K562 (cell line): ENCODE data around the gene GPR37L1. TPM values are rescaled to one million over a fixed set of nuclear protein-coding genes. Genes with fewer than 3 reads are reported as not detected.

Experiments used
- BRD4 ChIP-seq: fragments of 200-600 bp; sonication (generic); IDR thresholded peaks from 2 replicates; pipeline ENCODE4 v1.6.1; 2017; ENCODE audit warnings: inconsistent platforms
- BRD9 ChIP-seq: fragments of 450-650 bp; IDR thresholded peaks from 2 replicates; pipeline ENCODE4 v1.6.1; 2018; ENCODE audit warnings: low read depth; ENCODE audit not compliant: partially characterized antibody
- CHD2 ChIP-seq: IDR thresholded peaks from 2 replicates; pipeline ENCODE4 v1.6.1; 2011; ENCODE audit warnings: low read depth, low read length
- CSDE1 ChIP-seq, 2 experiments: fragments of 450-650 bp; IDR thresholded peaks; 2 replicates each; pipeline ENCODE4 v1.6.1; 2016; ENCODE audit warnings: mild to moderate bottlenecking in 1 of 2
- HOXB6 ChIP-seq: fragments of 250-450 bp; sonication (Bioruptor Pico); IDR thresholded peaks from 2 replicates; pipeline ENCODE4 v1.5.1; 2022; ENCODE audit warnings: mild to moderate bottlenecking, borderline replicate concordance
- NCOA4 ChIP-seq: fragments of 450-650 bp; IDR thresholded peaks from 2 replicates; pipeline ENCODE4 v1.6.1; 2018; ENCODE audit warnings: mild to moderate bottlenecking; ENCODE audit not compliant: partially characterized antibody
- PBX2 ChIP-seq, 2 experiments: IDR thresholded peaks in 1 of 2; conservative IDR thresholded peaks in 1 of 2; 2 replicates each; pipeline ENCODE4 v1.6.1; 2016; ENCODE audit warnings: low read depth in 2 of 2, mild to moderate bottlenecking in 1 of 2, missing compliant biosample characterization in 1 of 2, missing genetic modification characterization in 1 of 2, moderate library complexity in 1 of 2
- PCBP2 ChIP-seq: fragments of 200-400 bp; formaldehyde crosslinking; IDR thresholded peaks from 2 replicates; pipeline ENCODE4 v1.6.1; 2018; ENCODE audit warnings: low read length, low read depth, mild to moderate bottlenecking, moderate library complexity; ENCODE audit not compliant: poor library complexity, severe bottlenecking
- TAF9B ChIP-seq: fragments of 450-650 bp; IDR thresholded peaks from 2 replicates; pipeline ENCODE4 v1.6.1; 2018; ENCODE audit warnings: mild to moderate bottlenecking; ENCODE audit not compliant: partially characterized antibody
- XRCC4 ChIP-seq: IDR thresholded peaks from one replicate; pipeline ENCODE4 v1.6.1; 2011; ENCODE audit not compliant: insufficient read depth, insufficient read length; ENCODE audit errors: extremely low read depth
- ZBTB43 ChIP-seq: sonication (generic); formaldehyde crosslinking; IDR thresholded peaks from 2 replicates; pipeline ENCODE4 v1.8.0; 2023; ENCODE audit warnings: mild to moderate bottlenecking, missing genetic modification reagents
- ZC3H11A ChIP-seq: IDR thresholded peaks from 2 replicates; pipeline ENCODE4 v1.6.1; 2012; ENCODE audit warnings: low read depth, low read length, improper control_type of control experiment
- ZFP1 ChIP-seq: fragments of 450-650 bp; formaldehyde crosslinking; IDR thresholded peaks from 2 replicates; pipeline ENCODE4 v1.4.0; 2020; ENCODE audit warnings: mild to moderate bottlenecking, mixed read lengths
- ZKSCAN8 ChIP-seq: fragments of 200-800 bp; sonication (Bioruptor generic); IDR thresholded peaks from 2 replicates; pipeline ENCODE4 v1.6.1; 2016; ENCODE audit warnings: missing genetic modification characterization, missing compliant biosample characterization
- ZNF280A ChIP-seq: fragments of 450-650 bp; IDR thresholded peaks from 2 replicates; pipeline ENCODE4 v1.6.1; 2018; ENCODE audit warnings: mild to moderate bottlenecking, low read depth; ENCODE audit not compliant: partially characterized antibody
- ZNF280B ChIP-seq: fragments of 250-450 bp; sonication (Bioruptor Pico); IDR thresholded peaks from 2 replicates; pipeline ENCODE4 v1.5.1; 2021; ENCODE audit warnings: mild to moderate bottlenecking
- ZNF561 ChIP-seq: fragments of 450-650 bp; formaldehyde crosslinking; conservative IDR thresholded peaks from 2 replicates; pipeline ENCODE4 v1.4.0; 2020; ENCODE audit warnings: mild to moderate bottlenecking, moderate library complexity
- ZNF699 ChIP-seq: fragments of 250-450 bp; sonication (Bioruptor Pico); IDR thresholded peaks from 2 replicates; pipeline ENCODE4 v1.8.0; 2021; ENCODE audit warnings: mild to moderate bottlenecking, moderate library complexity; ENCODE audit not compliant: insufficient replicate concordance
- ZNF75A ChIP-seq: fragments of 450-650 bp; formaldehyde crosslinking; IDR thresholded peaks from 2 replicates; pipeline ENCODE4 v1.4.0; 2020; ENCODE audit warnings: mild to moderate bottlenecking
- ZNF79 ChIP-seq: fragments of 250-450 bp; sonication (Bioruptor Pico); IDR thresholded peaks from 2 replicates; pipeline ENCODE4 v1.4.0; 2020; ENCODE audit warnings: low read depth, mild to moderate bottlenecking, moderate library complexity
- polyA plus RNA-seq, 8 experiments: library from polyadenylated mRNA; depleted of rRNA in 4 of 8; stranded (reverse) in 5 of 8; unstranded in 3 of 8; fragments of >200 nt; fragmentation: Nextera tagmentation in 2 of 8; fragmentation: Illumina TruSeq in 1 of 8; extraction: Ambion mirVana in 2 of 8; extraction: Trizol in 1 of 8; gene quantifications; 2 replicates each; pipeline versions ENCODE4 v1.2.1 to v1.2.3, GENCODE V29; 2011 to 2014; ENCODE audit warnings: inconsistent platforms in 1 of 8, missing spikeins in 1 of 8
- total RNA-seq, 7 experiments: library from RNA; depleted of rRNA in 6 of 7; stranded (reverse); fragments of >200 nt in 6 of 7; fragmentation: Illumina TruSeq in 2 of 7; extraction: Trizol in 2 of 7; gene quantifications; 2 replicates each; pipeline versions ENCODE4 v1.2.1 to v1.2.3, GENCODE V29; 2011 to 2021; ENCODE audit warnings: low replicate concordance in 1 of 7

GPR37L1 gene
- total and polyA plus RNA-seq, 9 of the 15 experiments (the other 6 are each of a cell fraction or from before 2014, with no cell fraction given): not detected

GRCh38 chr1:202159534-202160371 is 37.0 kb downstream of the GPR37L1 start (continued):
- peak; percentile 6; the same call in 1 of the 2 replicates for TF ChIP-seq ZNF79
- 0 out of 2 replicates have a peak, but pooled peaks have one; percentile 65 for TF ChIP-seq ZNF561 (CRISPR knock-in tag)
- no peak for TF ChIP-seq ZNF280B (CRISPR knock-in tag)
- peak; percentile 51 for TF ChIP-seq ZNF280A
- peak; percentile 83; the same call in 1 of the 2 replicates for TF ChIP-seq BRD4
- no peak for TF ChIP-seq ZNF699 (CRISPR knock-in tag)
- TF ChIP-seq HOXB6 (CRISPR knock-in tag): no peak
- TF ChIP-seq TAF9B: peak; percentile 76
- no peak for TF ChIP-seq XRCC4
- TF ChIP-seq PCBP2: no peak
- TF ChIP-seq NCOA4: peak; percentile 83
- no peak for TF ChIP-seq ZNF75A (CRISPR knock-in tag)
- peak; percentile 44; the same call in 1 of the 2 replicates for TF ChIP-seq ZFP1
- peak; percentile 86 for TF ChIP-seq BRD9
- peak; percentile 71 for TF ChIP-seq CHD2
- peak; percentile 65 for TF ChIP-seq ZKSCAN8 (CRISPR knock-in tag)
- TF ChIP-seq CSDE1 (IDR thresholded peaks at IDR 0.05): peak in 1 of 2 experiments; percentile 53; a peak in 2 of 4 replicates
- TF ChIP-seq PBX2 (CRISPR knock-in tag; IDR thresholded peaks at IDR 0.05; ENCODE audit: low read depth): no peak
- 0 out of 2 replicates have a peak, but pooled peaks have one; percentile 20 for TF ChIP-seq PBX2 (tag; conservative IDR thresholded peaks at IDR 0.05; ENCODE audit: low read depth)
- TF ChIP-seq ZBTB43: no peak
- no peak for TF ChIP-seq ZC3H11A
